Glutamatergic neuron (in vitro differentiated cells): ENCODE measurements around the gene ICA1. TPM values are rescaled to one million over a fixed set of nuclear protein-coding genes. Genes with fewer than 3 reads are reported as not detected.
A peak's percentile ranks its signal among the peaks of the same experiment; 100 is the strongest.
"Not testable (repeated sequence)": the region's sequence is repeated elsewhere in the genome, so short reads cannot be mapped to it uniquely, and the experiment has no call there.

Experiments
- DNase-seq: peaks from one replicate; pipeline ENCODE4 v3.0.0; 2022
- H3K27ac Mint-ChIP-seq: one replicate; pipeline ENCODE4 v1.8.0; 2020; ENCODE audit warnings: mild to moderate bottlenecking, mixed read lengths, inconsistent platforms; ENCODE audit not compliant: unreplicated experiment
- H3K27me3 Mint-ChIP-seq: one replicate; pipeline ENCODE4 v1.8.0; 2020; ENCODE audit warnings: mild to moderate bottlenecking, moderate library complexity, mixed read lengths, inconsistent platforms; ENCODE audit not compliant: unreplicated experiment
- H3K36me3 Mint-ChIP-seq: one replicate; pipeline ENCODE4 v1.8.0; 2020; ENCODE audit warnings: mild to moderate bottlenecking, mixed read lengths, inconsistent platforms; ENCODE audit not compliant: unreplicated experiment
- H3K4me1 Mint-ChIP-seq: one replicate; pipeline ENCODE4 v1.8.0; 2020; ENCODE audit warnings: mild to moderate bottlenecking, low read depth, mixed read lengths, inconsistent platforms; ENCODE audit not compliant: unreplicated experiment
- H3K4me3 Mint-ChIP-seq: one replicate; pipeline ENCODE4 v1.8.0; 2020; ENCODE audit warnings: mild to moderate bottlenecking, mixed read lengths, inconsistent platforms; ENCODE audit not compliant: unreplicated experiment
- H3K9me3 Mint-ChIP-seq: one replicate; pipeline ENCODE4 v1.8.0; 2020; ENCODE audit warnings: mild to moderate bottlenecking, moderate library complexity, mixed read lengths, inconsistent platforms; ENCODE audit not compliant: unreplicated experiment
- total RNA-seq: library from RNA; stranded (reverse); fragmentation: NEBNext Ultra II Directional; extraction: Animal tissue kit (Norgen Biotek cat#: 25700); gene quantifications from one replicate; pipeline ENCODE4 v1.2.1, GENCODE V29; 2021; ENCODE audit not compliant: unreplicated experiment
- TF ChIP-seq, protein P1 (sequence below): fragments of 200-600 bp; sonication (generic); IDR thresholded peaks from one replicate; pipeline ENCODE4 v1.5.0; 2021; ENCODE audit not compliant: partially characterized antibody, unreplicated experiment

Gene ICA1
- total RNA-seq, 1 donor from 2014 or later: 9.8 TPM

- TF ChIP-seq, protein P1, sequence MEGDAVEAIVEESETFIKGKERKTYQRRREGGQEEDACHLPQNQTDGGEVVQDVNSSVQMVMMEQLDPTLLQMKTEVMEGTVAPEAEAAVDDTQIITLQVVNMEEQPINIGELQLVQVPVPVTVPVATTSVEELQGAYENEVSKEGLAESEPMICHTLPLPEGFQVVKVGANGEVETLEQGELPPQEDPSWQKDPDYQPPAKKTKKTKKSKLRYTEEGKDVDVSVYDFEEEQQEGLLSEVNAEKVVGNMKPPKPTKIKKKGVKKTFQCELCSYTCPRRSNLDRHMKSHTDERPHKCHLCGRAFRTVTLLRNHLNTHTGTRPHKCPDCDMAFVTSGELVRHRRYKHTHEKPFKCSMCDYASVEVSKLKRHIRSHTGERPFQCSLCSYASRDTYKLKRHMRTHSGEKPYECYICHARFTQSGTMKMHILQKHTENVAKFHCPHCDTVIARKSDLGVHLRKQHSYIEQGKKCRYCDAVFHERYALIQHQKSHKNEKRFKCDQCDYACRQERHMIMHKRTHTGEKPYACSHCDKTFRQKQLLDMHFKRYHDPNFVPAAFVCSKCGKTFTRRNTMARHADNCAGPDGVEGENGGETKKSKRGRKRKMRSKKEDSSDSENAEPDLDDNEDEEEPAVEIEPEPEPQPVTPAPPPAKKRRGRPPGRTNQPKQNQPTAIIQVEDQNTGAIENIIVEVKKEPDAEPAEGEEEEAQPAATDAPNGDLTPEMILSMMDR: no peak
- H3K27me3 Mint-ChIP-seq: peaks cover 5% of the 10 kb centered on the region
- no peaks in the 10 kb centered on the region for H3K4me1 Mint-ChIP-seq
- DNase-seq: no peak
- H3K9me3 Mint-ChIP-seq: no peaks in the 10 kb centered on the region
- H3K36me3 Mint-ChIP-seq: peaks cover 20% of the 10 kb centered on the region
- H3K27ac Mint-ChIP-seq: no peak overlapping the region
- H3K4me3 Mint-ChIP-seq: no peak overlapping the region
Observed at GRCh38 chr7:8303904-8304528, 42.0 kb upstream of the ICA1 start.

DNA sequence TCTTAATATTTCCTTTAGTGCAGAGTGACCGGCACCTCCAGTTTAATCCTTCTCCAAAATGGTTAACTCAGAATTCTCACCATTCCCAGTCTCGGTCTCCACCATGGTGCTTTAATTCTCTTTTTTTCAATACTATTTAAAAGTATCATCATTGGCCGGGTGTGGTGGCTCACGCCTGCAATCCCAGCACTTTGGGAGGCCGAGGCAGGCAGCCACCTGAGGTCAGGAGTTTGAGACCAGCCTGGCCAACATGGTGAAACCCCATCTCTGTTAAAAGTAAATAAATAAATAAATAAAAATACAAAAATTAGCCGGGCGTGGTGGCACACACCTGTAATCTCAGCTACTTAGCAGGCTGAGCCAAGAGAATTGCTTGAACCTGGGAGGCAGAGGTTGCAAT is 35.1 kb upstream of the ICA1 start:
- H3K27ac Mint-ChIP-seq, H3K36me3 Mint-ChIP-seq, H3K27me3 Mint-ChIP-seq, H3K4me3 Mint-ChIP-seq, H3K9me3 Mint-ChIP-seq, DNase-seq, H3K4me1 Mint-ChIP-seq: not testable (repeated sequence)

DNA sequence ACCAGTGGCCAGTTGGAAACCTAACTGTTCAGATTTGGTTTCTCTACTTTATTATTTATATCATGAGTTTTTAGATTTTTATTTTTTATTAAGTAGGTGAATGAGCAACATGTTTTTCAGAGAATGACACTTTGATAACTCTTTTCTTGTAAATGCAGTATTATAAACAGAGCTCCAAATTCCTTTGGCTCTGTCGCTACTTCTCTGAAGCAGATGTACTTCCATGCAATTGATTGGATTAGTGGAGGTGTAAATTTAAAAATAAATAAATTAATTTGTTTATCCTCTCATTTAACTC is 34.3 kb upstream of the ICA1 start:
- Mint-ChIP-seq H3K4me3 (no peak overlapping the region), H3K36me3 (no peaks in the 10 kb centered on the region), H3K9me3 (no peaks in the 10 kb centered on the region), H3K4me1 (no peaks in the 10 kb centered on the region), H3K27me3 (no peaks in the 10 kb centered on the region), H3K27ac (no peak overlapping the region)
- no peak for DNase-seq
- TF ChIP-seq, protein P1: peak; percentile 6

DNA sequence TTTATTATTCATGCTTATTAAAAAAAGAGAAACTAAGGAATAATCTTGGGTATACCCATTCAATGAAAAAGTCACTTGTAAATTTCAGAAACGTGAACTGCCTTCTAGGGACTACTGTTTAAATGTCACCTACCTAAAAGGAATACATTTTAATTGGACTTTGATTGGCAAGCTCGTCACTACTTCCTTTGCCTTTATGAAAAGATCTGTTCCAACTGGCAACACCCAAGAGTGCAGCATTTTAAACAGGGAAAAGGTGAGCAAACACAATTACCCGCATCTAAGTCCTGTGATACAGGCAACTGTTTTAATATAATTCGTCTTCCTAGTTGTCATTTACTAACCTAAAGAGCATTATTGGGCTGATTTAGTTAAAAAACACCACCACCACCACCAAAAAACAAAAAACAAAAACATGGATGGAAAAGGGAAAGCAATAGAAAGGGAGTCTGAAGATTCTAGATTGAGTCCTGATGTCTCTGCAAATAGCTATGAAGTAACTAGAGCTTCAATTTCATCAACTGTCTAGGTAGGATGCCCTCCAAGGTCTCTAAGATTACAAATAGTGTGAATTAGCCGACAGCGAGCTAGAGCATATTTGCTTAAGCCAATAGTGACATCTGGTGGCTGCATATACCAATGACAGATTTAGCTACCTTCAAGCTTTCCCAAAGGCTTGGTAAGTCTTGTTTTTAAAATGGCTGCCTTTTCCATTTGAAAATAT is 33.8 kb upstream of the ICA1 start:
- H3K4me1 Mint-ChIP-seq: no peaks in the 10 kb centered on the region
- H3K27ac Mint-ChIP-seq: no peak overlapping the region
- no peak for DNase-seq
- H3K9me3 Mint-ChIP-seq: no peaks in the 10 kb centered on the region
- TF ChIP-seq, protein P1: peak; percentile 58
- no peak overlapping the region for H3K4me3 Mint-ChIP-seq
- no peaks in the 10 kb centered on the region for H3K27me3 Mint-ChIP-seq
- no peaks in the 10 kb centered on the region for H3K36me3 Mint-ChIP-seq

GRCh38 chr7:8291397-8292141 is 29.6 kb upstream of the ICA1 start:
- H3K4me1 Mint-ChIP-seq: no peaks in the 10 kb centered on the region
- no peaks in the 10 kb centered on the region for H3K36me3 Mint-ChIP-seq
- H3K9me3 Mint-ChIP-seq: no peaks in the 10 kb centered on the region
- H3K4me3 Mint-ChIP-seq: no peak overlapping the region
- H3K27ac Mint-ChIP-seq: no peak overlapping the region
- H3K27me3 Mint-ChIP-seq: no peaks in the 10 kb centered on the region
- TF ChIP-seq, protein P1: no peak
- DNase-seq: no peak
